ENCODE data around the gene SMIM15. TPM values are rescaled to one million over a fixed set of nuclear protein-coding genes. Genes with fewer than 3 reads are reported as not detected.

Gene SMIM15
- total RNA-seq, 1 donor from 2014 or later = 48.9 TPM

DNA sequence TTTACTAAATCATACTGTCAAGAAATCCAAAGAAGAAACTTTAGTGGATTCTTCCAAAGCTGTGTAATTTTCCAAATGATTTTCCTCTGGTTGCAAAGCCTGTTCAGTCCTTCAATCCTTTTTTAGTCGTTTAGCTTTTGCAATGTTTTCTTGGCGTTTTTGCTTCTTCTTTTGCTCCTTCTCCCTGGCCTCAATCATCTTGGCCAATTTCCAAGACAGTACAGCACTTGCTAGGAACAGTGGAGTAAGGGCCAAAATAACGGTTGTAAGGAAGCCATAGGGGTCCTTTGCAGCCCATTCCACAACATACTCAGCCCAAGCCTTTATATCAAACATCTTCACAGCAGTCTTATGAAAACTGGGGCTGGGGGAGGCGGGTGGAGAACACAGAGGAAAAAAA, 2.4 kb downstream of the SMIM15 start:
- DNase-seq = no peak
- intact Hi-C loops (cut with DNase I) = no loop called here
- no peak for ATAC-seq

DNA sequence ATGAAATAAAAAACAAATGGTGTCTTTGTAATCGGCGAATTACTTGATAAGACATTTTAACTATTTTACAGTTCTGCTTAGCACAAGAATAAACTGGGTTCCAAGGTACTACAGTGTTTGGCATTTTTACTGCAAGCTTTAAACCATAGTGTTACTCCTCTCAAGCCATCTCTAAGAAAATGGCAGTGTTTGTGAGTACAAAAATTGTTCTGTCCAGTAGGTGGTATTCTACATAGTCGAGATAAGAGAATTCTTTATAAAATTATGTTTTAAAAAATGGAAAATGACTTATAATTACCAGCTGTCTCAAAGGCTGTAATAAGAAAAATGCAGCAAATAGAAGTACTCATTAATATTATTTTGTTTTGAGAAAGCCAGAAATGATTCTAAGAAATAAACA, 3.2 kb downstream of the SMIM15 start:
- Histone ChIP-seq H3K4me3 (no peak overlapping the region), H3K27me3 (no peaks in the 10 kb centered on the region), H3K27ac (no peak overlapping the region), H3K36me3 (peaks cover 19% of the 10 kb centered on the region), H3K9me3 (no peaks in the 10 kb centered on the region), H3K4me1 (peaks cover 25% of the 10 kb centered on the region)
- DNase-seq (no peak), ATAC-seq (no peak)
- intact Hi-C loops (cut with DNase I) = no loop called here
- TF ChIP-seq, protein P1, sequence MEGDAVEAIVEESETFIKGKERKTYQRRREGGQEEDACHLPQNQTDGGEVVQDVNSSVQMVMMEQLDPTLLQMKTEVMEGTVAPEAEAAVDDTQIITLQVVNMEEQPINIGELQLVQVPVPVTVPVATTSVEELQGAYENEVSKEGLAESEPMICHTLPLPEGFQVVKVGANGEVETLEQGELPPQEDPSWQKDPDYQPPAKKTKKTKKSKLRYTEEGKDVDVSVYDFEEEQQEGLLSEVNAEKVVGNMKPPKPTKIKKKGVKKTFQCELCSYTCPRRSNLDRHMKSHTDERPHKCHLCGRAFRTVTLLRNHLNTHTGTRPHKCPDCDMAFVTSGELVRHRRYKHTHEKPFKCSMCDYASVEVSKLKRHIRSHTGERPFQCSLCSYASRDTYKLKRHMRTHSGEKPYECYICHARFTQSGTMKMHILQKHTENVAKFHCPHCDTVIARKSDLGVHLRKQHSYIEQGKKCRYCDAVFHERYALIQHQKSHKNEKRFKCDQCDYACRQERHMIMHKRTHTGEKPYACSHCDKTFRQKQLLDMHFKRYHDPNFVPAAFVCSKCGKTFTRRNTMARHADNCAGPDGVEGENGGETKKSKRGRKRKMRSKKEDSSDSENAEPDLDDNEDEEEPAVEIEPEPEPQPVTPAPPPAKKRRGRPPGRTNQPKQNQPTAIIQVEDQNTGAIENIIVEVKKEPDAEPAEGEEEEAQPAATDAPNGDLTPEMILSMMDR (IDR thresholded peaks at IDR 0.05) = no peak

More for the DNA sequence above, 2.4 kb downstream of the SMIM15 start:
- Histone ChIP-seq H3K4me3 (no peak overlapping the region), H3K9me3 (no peaks in the 10 kb centered on the region), H3K27me3 (no peaks in the 10 kb centered on the region), H3K36me3 (peaks cover 19% of the 10 kb centered on the region), H3K4me1 (peaks cover 25% of the 10 kb centered on the region), H3K27ac (no peak overlapping the region)
- TF ChIP-seq, protein P1 (IDR thresholded peaks at IDR 0.05) = no peak

DNA sequence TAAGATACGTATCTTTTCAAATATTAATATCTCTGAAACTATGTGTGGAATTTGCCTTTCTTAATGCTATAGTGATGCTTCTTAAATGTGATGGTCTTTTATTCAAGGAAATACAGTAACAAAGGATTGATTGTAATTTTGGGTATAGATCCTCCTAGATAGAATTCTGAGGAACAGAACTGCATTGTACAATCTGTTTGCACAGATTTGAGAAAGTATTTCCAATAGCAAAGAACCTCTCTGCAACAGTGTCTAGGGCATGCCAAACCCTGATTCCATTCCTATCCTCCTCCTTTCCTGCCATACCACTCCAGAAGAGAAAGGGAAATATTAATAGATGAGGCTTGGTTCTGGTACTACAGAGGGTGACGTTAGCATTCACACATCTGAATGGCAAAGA, 10.4 kb downstream of the SMIM15 start:
- intact Hi-C loops (cut with DNase I) = no loop called here
- H3K27ac ChIP-seq = no peak overlapping the region
- no peak overlapping the region for H3K4me3 ChIP-seq
- no peaks in the 10 kb centered on the region for H3K27me3 ChIP-seq
- DNase-seq (no peak), ATAC-seq (no peak)
- H3K9me3 ChIP-seq = no peaks in the 10 kb centered on the region
- H3K4me1 ChIP-seq = no peaks in the 10 kb centered on the region
- no peaks in the 10 kb centered on the region for H3K36me3 ChIP-seq
- TF ChIP-seq, protein P1 (IDR thresholded peaks at IDR 0.05) = no peak

DNA sequence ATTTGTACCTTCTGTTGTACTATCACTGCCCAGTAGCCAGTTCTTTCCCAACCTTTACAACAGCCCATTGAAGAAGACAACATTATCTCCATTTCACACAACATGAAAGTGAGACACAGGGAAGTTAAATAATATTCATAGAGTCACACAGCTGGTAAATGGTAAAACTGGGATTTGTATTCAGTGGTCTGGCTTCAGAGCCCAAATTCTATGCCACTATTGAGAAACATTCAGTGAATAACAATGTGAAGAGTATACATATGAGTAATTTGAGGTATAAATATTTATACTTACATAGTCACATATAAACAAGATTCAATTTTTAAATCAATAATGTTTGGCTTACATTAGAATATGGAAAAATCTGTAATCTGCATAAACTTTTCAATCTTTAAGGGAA, 13.8 kb downstream of the SMIM15 start:
- Histone ChIP-seq H3K4me3 (no peak overlapping the region), H3K27me3 (no peaks in the 10 kb centered on the region), H3K27ac (no peak overlapping the region), H3K4me1 (no peaks in the 10 kb centered on the region), H3K9me3 (no peaks in the 10 kb centered on the region), H3K36me3 (no peaks in the 10 kb centered on the region)
- TF ChIP-seq, protein P1 (IDR thresholded peaks at IDR 0.05) = no peak
- intact Hi-C loops (cut with DNase I) = no loop called here
- DNase-seq (no peak), ATAC-seq (no peak)

DNA sequence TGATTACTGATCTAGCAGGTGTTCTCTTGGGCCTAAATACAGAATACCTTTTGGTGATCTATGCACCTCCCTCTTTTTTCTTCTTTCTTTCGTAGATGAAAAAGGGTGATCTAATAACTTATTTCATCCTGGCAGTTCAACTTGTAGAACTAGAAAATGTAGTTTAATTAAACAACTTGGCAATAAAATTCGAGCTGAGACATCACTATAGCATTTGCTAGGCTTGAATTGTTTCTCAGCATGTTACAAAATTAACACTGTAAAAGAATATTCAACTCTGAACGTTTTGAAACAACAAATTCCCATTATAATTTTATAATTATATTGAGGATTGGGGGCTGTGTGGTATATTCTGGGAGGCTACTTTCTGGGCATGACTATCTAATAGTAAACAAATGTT, 19.5 kb downstream of the SMIM15 start:
- Histone ChIP-seq H3K4me1 (no peaks in the 10 kb centered on the region), H3K27ac (no peak overlapping the region), H3K36me3 (no peaks in the 10 kb centered on the region), H3K9me3 (no peaks in the 10 kb centered on the region), H3K4me3 (no peak overlapping the region), H3K27me3 (no peaks in the 10 kb centered on the region)
- intact Hi-C loops (cut with DNase I) = no loop called here
- DNase-seq (no peak), ATAC-seq (no peak)
- TF ChIP-seq, protein P1 (IDR thresholded peaks at IDR 0.05) = no peak

DNA sequence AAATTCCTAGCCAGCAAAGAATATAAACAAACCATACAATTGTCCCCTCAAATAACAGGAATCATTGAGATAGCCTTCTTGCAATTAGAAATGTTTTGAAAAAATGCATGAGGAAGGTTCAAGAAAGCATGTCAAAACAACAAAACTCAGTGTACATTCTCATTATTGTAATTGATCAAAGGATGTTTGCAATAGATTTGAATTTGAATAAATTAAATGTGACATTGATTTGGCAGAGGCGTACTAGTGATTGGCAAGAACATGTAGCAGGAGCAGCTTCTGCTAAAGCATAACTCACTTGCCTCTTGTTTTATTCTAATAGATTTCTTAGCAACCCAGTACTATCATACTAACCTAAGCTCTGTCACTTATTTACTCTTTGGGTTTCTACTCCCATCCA, 19.9 kb downstream of the SMIM15 start:
- no peak overlapping the region for H3K4me3 ChIP-seq
- no peaks in the 10 kb centered on the region for H3K4me1 ChIP-seq
- no peaks in the 10 kb centered on the region for H3K27me3 ChIP-seq
- H3K36me3 ChIP-seq = no peaks in the 10 kb centered on the region
- intact Hi-C loops (cut with DNase I) = no loop called here
- TF ChIP-seq, protein P1 (IDR thresholded peaks at IDR 0.05) = no peak
- DNase-seq (no peak), ATAC-seq (no peak)
- H3K9me3 ChIP-seq = no peaks in the 10 kb centered on the region
- no peak overlapping the region for H3K27ac ChIP-seq
